HCT116 (cell line): ENCODE measurements around the gene RYR3. TPM values are rescaled to one million over a fixed set of nuclear protein-coding genes. Genes with fewer than 3 reads are reported as not detected.

ENCODE experiments used
- ATAC-seq: fragments of 200-7000 bp; cut with Tn5 transposase; 2 replicates; pipeline ENCODE4 v1.9.1; 2020; ENCODE audit warnings: mild to moderate bottlenecking, moderate library complexity
- BruUV-seq: library from RNA; stranded (reverse); fragments of 400-500 nt; replicated peaks from 2 replicates; lab custom pipeline; 2021; lab: Mats Ljungman, UMichigan
- CTCF ChIA-PET: fragments of 300-600 bp; sonication (Branson Sonifier 250); formaldehyde crosslinking; loops from one replicate; lab custom pipeline; 2021; ENCODE audit warnings: antibody characterized with exemption; lab: Charles Lee
- POLR2A ChIA-PET: fragments of 300-600, 350-600 bp; sonication (Branson Sonifier 250); formaldehyde crosslinking; loops from one replicate; lab custom pipeline; 2021; ENCODE audit warnings: antibody characterized with exemption; lab: Charles Lee
- RAD21 ChIA-PET, 2 experiments: fragments of 300-600 bp; sonication (Branson Sonifier 250); formaldehyde crosslinking; loops; one replicate each; lab custom pipeline; 2023; ENCODE audit warnings: low total read pairs in 2 of 2; ENCODE audit not compliant: uncharacterized antibody in 2 of 2, unreplicated experiment in 2 of 2, low non-redundant PET in 1 of 2; lab: Charles Lee
- DNase-seq: peaks from one replicate; pipeline ENCODE4 v3.0.0-alpha.2; 2010; ENCODE audit warnings: low read depth, low spot score
- H2AFZ ChIP-seq: fragments of 200-600 bp; shearing (Covaris generic), sonication (generic); 2 replicates; pipeline ENCODE4 v1.6.1; 2017; ENCODE audit warnings: low read depth, mixed run types, mixed read lengths, antibody characterized with exemption, low read length; ENCODE audit not compliant: poor library complexity, severe bottlenecking
- H3K27ac ChIP-seq: 2 replicates; pipeline ENCODE4 v1.5.1; 2012; ENCODE audit warnings: low read depth, low read length
- H3K27me3 ChIP-seq: fragments of 200-600 bp; sonication (generic); 2 replicates; pipeline ENCODE4 v1.6.1; 2016; ENCODE audit warnings: mixed run types, low read length, mixed read lengths; ENCODE audit not compliant: insufficient read depth
- H3K36me3 ChIP-seq, 2 experiments: fragments of 200-500 bp in 1 of 2; fragments of 200-600 bp in 1 of 2; sonication (Bioruptor generic) in 1 of 2; sonication (generic) in 1 of 2; 2 replicates each; pipeline versions ENCODE4 v1.5.1 to v1.6.1; 2014 to 2016; ENCODE audit warnings: low read length in 2 of 2, inconsistent platforms in 1 of 2, mixed read lengths in 1 of 2, mixed run types in 1 of 2; ENCODE audit not compliant: insufficient read depth in 2 of 2, control insufficient read depth in 1 of 2
- H3K4me1 ChIP-seq, 2 experiments: fragments of 200-600 bp in 1 of 2; sonication (generic) in 1 of 2; 2 replicates each; pipeline versions ENCODE4 v1.5.1 to v1.6.1; 2012 to 2017; ENCODE audit warnings: low read length in 2 of 2, inconsistent platforms in 1 of 2, mild to moderate bottlenecking in 1 of 2, mixed read lengths in 1 of 2, mixed run types in 1 of 2, moderate library complexity in 1 of 2; ENCODE audit not compliant: insufficient read depth in 2 of 2, control insufficient read depth in 1 of 2
- H3K4me2 ChIP-seq: fragments of 200-600 bp; sonication (generic); 2 replicates; pipeline ENCODE4 v1.6.1; 2017; ENCODE audit warnings: mixed run types, low read length, mixed read lengths
- H3K4me3 ChIP-seq, 2 experiments: fragments of 200-600 bp in 1 of 2; sonication (generic) in 1 of 2; replicated peaks in 1 of 2; 2 replicates each; pipeline ENCODE4 v1.5.1; 2011 to 2016; ENCODE audit warnings: low read length in 2 of 2, control low read depth in 1 of 2, low read depth in 1 of 2, mild to moderate bottlenecking in 1 of 2, mixed read lengths in 1 of 2, mixed run types in 1 of 2
- H3K79me2 ChIP-seq: fragments of 200-600 bp; sonication (generic); 2 replicates; pipeline ENCODE4 v1.6.1; 2017; ENCODE audit warnings: mild to moderate bottlenecking, mixed run types, low read length, moderate library complexity, mixed read lengths; ENCODE audit not compliant: insufficient read depth
- H3K9ac ChIP-seq: fragments of 200-600 bp; sonication (generic); 2 replicates; pipeline ENCODE4 v1.6.1; 2016; ENCODE audit warnings: low read length, mixed read lengths
- H3K9me2 ChIP-seq: fragments of 200-600 bp; sonication (generic), shearing (Covaris generic); 2 replicates; pipeline ENCODE4 v1.6.1; 2017; ENCODE audit warnings: mixed run types, mild to moderate bottlenecking, moderate library complexity; ENCODE audit not compliant: insufficient read depth
- H3K9me3 ChIP-seq, 2 experiments: fragments of 200-500 bp in 1 of 2; fragments of 200-600 bp in 1 of 2; sonication (Bioruptor generic) in 1 of 2; sonication (generic) in 1 of 2; 2 replicates each; pipeline ENCODE4 v1.6.1; 2014 to 2017; ENCODE audit warnings: low read length in 2 of 2, mixed read lengths in 2 of 2, inconsistent platforms in 1 of 2, low read depth in 1 of 2, mild to moderate bottlenecking in 1 of 2, mixed run types in 1 of 2, moderate library complexity in 1 of 2; ENCODE audit not compliant: control insufficient read depth in 1 of 2, insufficient read depth in 1 of 2
- H4K20me1 ChIP-seq: fragments of 200-600 bp; sonication (generic), shearing (Covaris generic); 2 replicates; pipeline ENCODE4 v1.6.1; 2017; ENCODE audit warnings: mixed run types, mild to moderate bottlenecking, moderate library complexity; ENCODE audit not compliant: insufficient read depth
- CBX3 ChIP-seq: IDR thresholded peaks from 2 replicates; pipeline ENCODE4 v1.6.1; 2012; ENCODE audit warnings: low read depth
- CEBPB ChIP-seq: IDR thresholded peaks from 2 replicates; pipeline ENCODE4 v1.6.1; 2012; ENCODE audit warnings: low read depth
- CTCF ChIP-seq, 3 experiments: fragments of 200-600 bp in 1 of 3; sonication (generic) in 1 of 3; IDR thresholded peaks in 2 of 3; conservative IDR thresholded peaks in 1 of 3; 2 replicates each; pipeline ENCODE4 v1.5.1; 2012 to 2017; ENCODE audit warnings: low read depth in 2 of 3, low read length in 2 of 3, antibody characterized with exemption in 1 of 3, borderline replicate concordance in 1 of 3, control low read depth in 1 of 3, mild to moderate bottlenecking in 1 of 3, mixed read lengths in 1 of 3, mixed run types in 1 of 3, moderate library complexity in 1 of 3; ENCODE audit not compliant: insufficient read depth in 1 of 3
- EGR1 ChIP-seq: IDR thresholded peaks from 2 replicates; pipeline ENCODE4 v1.6.1; 2012; ENCODE audit warnings: low read depth
- ELF1 ChIP-seq: IDR thresholded peaks from 2 replicates; pipeline ENCODE4 v1.6.1; 2012; ENCODE audit warnings: low read depth, borderline replicate concordance
- EZH2 ChIP-seq: fragments of 200-600 bp; sonication (generic); IDR thresholded peaks from 2 replicates; pipeline ENCODE4 v1.6.1; 2017; ENCODE audit warnings: antibody characterized with exemption, mixed run types
- EZH2phosphoT487 ChIP-seq: fragments of 200-600 bp; IDR thresholded peaks from 2 replicates; pipeline ENCODE4 v1.6.1; 2018; ENCODE audit warnings: antibody characterized with exemption, borderline replicate concordance
- FOSL1 ChIP-seq: IDR thresholded peaks from 2 replicates; pipeline ENCODE4 v1.6.1; 2012; ENCODE audit warnings: low read depth
- JUND ChIP-seq: IDR thresholded peaks from 2 replicates; pipeline ENCODE4 v1.6.1; 2012
- MAX ChIP-seq: IDR thresholded peaks from 2 replicates; pipeline ENCODE4 v1.6.1; 2012
- POLR2A ChIP-seq: IDR thresholded peaks from 2 replicates; pipeline ENCODE4 v1.7.0; 2011; ENCODE audit warnings: borderline replicate concordance; ENCODE audit not compliant: insufficient read depth, insufficient read length; ENCODE audit errors: extremely low read depth
- POLR2AphosphoS5 ChIP-seq: IDR thresholded peaks from 2 replicates; pipeline ENCODE4 v1.6.1; 2011; ENCODE audit warnings: mild to moderate bottlenecking, low read depth, low read length, moderate library complexity
- RAD21 ChIP-seq: IDR thresholded peaks from 2 replicates; pipeline ENCODE4 v1.6.1; 2012; ENCODE audit warnings: low read depth, mild to moderate bottlenecking
- REST ChIP-seq: IDR thresholded peaks from 2 replicates; pipeline ENCODE4 v1.6.1; 2012; ENCODE audit warnings: low read depth
- TCF7L2 ChIP-seq: IDR thresholded peaks from 2 replicates; pipeline ENCODE4 v1.7.0; 2011; ENCODE audit warnings: borderline replicate concordance, inconsistent platforms; ENCODE audit not compliant: insufficient read depth, insufficient read length; ENCODE audit errors: extremely low read depth
- YY1 ChIP-seq: IDR thresholded peaks from 2 replicates; pipeline ENCODE4 v1.6.1; 2011; ENCODE audit warnings: low read length, low read depth, moderate library complexity, mild to moderate bottlenecking; ENCODE audit not compliant: insufficient replicate concordance; ENCODE audit errors: extremely low read depth
- intact Hi-C: fragments of 100-400 bp; cut with micrococcal nuclease; formaldehyde crosslinking; loops from 2 replicates; pipeline ENCODE4 v1.10.0; 2022
- total RNA-seq: library from RNA; stranded (reverse); gene quantifications from one replicate; pipeline ENCODE4 v1.2.1, GENCODE V29; 2021; ENCODE audit not compliant: unreplicated experiment
- TF ChIP-seq, protein P1 (sequence below): IDR thresholded peaks from 2 replicates; pipeline ENCODE4 v1.6.1; 2011; ENCODE audit warnings: mild to moderate bottlenecking, low read length, moderate library complexity; ENCODE audit not compliant: insufficient replicate concordance; ENCODE audit errors: extremely low read depth

Gene RYR3
- total RNA-seq, 1 experiment from 2014 or later, result not detected

GRCh38 chr15:33476076-33476475 lies 165.3 kb downstream of the RYR3 start:
- DNase-seq (no peak), ATAC-seq (no peak)
- Histone ChIP-seq H3K9ac (no peak overlapping the region), H2AFZ (no peak overlapping the region), H3K27me3 (peaks cover 26% of the 10 kb centered on the region; the same call in 1 of the 2 replicates), H3K4me2 (no peak overlapping the region), H3K4me1 (no peaks in the 10 kb centered on the region), H3K36me3 (no peaks in the 10 kb centered on the region), H3K4me3 (no peak overlapping the region), H3K9me2 (no peaks in the 10 kb centered on the region), H4K20me1 (no peaks in the 10 kb centered on the region)
- POLR2A ChIA-PET, result no interaction called here
- TF ChIP-seq ELF1, result no peak
- TF ChIP-seq YY1, result no peak
- no peak for TF ChIP-seq FOSL1
- TF ChIP-seq EZH2, result no peak
- TF ChIP-seq, protein P1, sequence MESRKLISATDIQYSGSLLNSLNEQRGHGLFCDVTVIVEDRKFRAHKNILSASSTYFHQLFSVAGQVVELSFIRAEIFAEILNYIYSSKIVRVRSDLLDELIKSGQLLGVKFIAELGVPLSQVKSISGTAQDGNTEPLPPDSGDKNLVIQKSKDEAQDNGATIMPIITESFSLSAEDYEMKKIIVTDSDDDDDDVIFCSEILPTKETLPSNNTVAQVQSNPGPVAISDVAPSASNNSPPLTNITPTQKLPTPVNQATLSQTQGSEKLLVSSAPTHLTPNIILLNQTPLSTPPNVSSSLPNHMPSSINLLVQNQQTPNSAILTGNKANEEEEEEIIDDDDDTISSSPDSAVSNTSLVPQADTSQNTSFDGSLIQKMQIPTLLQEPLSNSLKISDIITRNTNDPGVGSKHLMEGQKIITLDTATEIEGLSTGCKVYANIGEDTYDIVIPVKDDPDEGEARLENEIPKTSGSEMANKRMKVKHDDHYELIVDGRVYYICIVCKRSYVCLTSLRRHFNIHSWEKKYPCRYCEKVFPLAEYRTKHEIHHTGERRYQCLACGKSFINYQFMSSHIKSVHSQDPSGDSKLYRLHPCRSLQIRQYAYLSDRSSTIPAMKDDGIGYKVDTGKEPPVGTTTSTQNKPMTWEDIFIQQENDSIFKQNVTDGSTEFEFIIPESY, result no peak
- no peak for TF ChIP-seq EZH2phosphoT487
- no peak for TF ChIP-seq POLR2A
- TF ChIP-seq TCF7L2, result no peak
- TF ChIP-seq CTCF (IDR thresholded peaks at IDR 0.05 in 2 of 3, conservative IDR thresholded peaks at IDR 0.05 in 1 of 3; ENCODE audit: borderline replicate concordance in 1 of 3, insufficient read depth in 1 of 3, low read depth in 2 of 3, low read length in 2 of 3), result no peak
- TF ChIP-seq REST, result no peak
- no peak for TF ChIP-seq CEBPB
- TF ChIP-seq MAX, result no peak
- TF ChIP-seq RAD21, result no peak
- TF ChIP-seq EGR1, result no peak
- TF ChIP-seq POLR2AphosphoS5, result no peak
- TF ChIP-seq JUND, result no peak
- TF ChIP-seq CBX3, result no peak
- TF ChIP-seq, all 23 proteins: peak for 0
- Histone ChIP-seq H3K9me3 (no peaks in the 10 kb centered on the region), H3K27ac (no peak overlapping the region), H3K79me2 (no peaks in the 10 kb centered on the region)
- BruUV-seq, result no TSS peak
- CTCF ChIA-PET, result no interaction called here
- intact Hi-C loops, result no loop called here
- RAD21 ChIA-PET, result no interaction called here
